HCT116 (cell line): ENCODE data around the gene MYF5.

Experiments used
- ATF3 ChIP-seq: IDR thresholded peaks from 2 replicates; pipeline ENCODE4 v1.6.1; 2012
- EZH2 ChIP-seq: fragments of 200-600 bp; sonication (generic); IDR thresholded peaks from 2 replicates; pipeline ENCODE4 v1.6.1; 2017; ENCODE audit warnings: antibody characterized with exemption, mixed run types
- POLR2A ChIP-seq: IDR thresholded peaks from 2 replicates; pipeline ENCODE4 v1.7.0; 2011; ENCODE audit warnings: borderline replicate concordance; ENCODE audit not compliant: insufficient read depth, insufficient read length; ENCODE audit errors: extremely low read depth
- POLR2AphosphoS5 ChIP-seq: IDR thresholded peaks from 2 replicates; pipeline ENCODE4 v1.6.1; 2011; ENCODE audit warnings: mild to moderate bottlenecking, low read depth, low read length, moderate library complexity
- RAD21 ChIP-seq: IDR thresholded peaks from 2 replicates; pipeline ENCODE4 v1.6.1; 2012; ENCODE audit warnings: low read depth, mild to moderate bottlenecking
- SIN3A ChIP-seq: IDR thresholded peaks from 2 replicates; pipeline ENCODE4 v1.6.1; 2012; ENCODE audit warnings: low read depth
- SRF ChIP-seq: IDR thresholded peaks from 2 replicates; pipeline ENCODE4 v1.6.1; 2012; ENCODE audit warnings: low read depth
- TF ChIP-seq, protein P1 (sequence below), 3 experiments: fragments of 200-600 bp in 1 of 3; sonication (generic) in 1 of 3; IDR thresholded peaks in 2 of 3; conservative IDR thresholded peaks in 1 of 3; 2 replicates each; pipeline ENCODE4 v1.5.1; 2012 to 2017; ENCODE audit warnings: low read depth in 2 of 3, low read length in 2 of 3, antibody characterized with exemption in 1 of 3, borderline replicate concordance in 1 of 3, control low read depth in 1 of 3, mild to moderate bottlenecking in 1 of 3, mixed read lengths in 1 of 3, mixed run types in 1 of 3, moderate library complexity in 1 of 3; ENCODE audit not compliant: insufficient read depth in 1 of 3
- TF ChIP-seq, protein P2 (sequence below): IDR thresholded peaks from 2 replicates; pipeline ENCODE4 v1.6.1; 2012; ENCODE audit warnings: low read depth

DNA sequence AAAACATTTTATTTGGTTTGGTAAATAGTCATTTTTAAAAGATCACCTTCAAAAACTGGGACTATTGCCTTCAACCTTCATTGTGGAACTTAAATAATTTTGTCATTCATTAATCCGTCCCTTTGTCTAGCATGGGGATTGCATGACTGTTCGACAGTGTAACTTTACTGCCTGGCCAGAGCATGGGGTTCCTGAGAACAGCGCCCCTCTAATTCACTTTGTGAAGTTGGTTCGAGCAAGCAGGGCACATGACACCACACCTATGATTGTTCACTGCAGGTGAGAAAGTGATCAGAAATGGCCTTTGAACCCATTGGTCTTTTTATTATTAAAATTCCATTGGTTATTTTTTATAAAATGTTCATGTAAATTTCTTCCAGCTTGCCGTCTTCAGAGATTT is 46.5 kb upstream of the MYF5 start:
- TF ChIP-seq, protein P1, sequence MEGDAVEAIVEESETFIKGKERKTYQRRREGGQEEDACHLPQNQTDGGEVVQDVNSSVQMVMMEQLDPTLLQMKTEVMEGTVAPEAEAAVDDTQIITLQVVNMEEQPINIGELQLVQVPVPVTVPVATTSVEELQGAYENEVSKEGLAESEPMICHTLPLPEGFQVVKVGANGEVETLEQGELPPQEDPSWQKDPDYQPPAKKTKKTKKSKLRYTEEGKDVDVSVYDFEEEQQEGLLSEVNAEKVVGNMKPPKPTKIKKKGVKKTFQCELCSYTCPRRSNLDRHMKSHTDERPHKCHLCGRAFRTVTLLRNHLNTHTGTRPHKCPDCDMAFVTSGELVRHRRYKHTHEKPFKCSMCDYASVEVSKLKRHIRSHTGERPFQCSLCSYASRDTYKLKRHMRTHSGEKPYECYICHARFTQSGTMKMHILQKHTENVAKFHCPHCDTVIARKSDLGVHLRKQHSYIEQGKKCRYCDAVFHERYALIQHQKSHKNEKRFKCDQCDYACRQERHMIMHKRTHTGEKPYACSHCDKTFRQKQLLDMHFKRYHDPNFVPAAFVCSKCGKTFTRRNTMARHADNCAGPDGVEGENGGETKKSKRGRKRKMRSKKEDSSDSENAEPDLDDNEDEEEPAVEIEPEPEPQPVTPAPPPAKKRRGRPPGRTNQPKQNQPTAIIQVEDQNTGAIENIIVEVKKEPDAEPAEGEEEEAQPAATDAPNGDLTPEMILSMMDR (IDR thresholded peaks at IDR 0.05 in 2 of 3, conservative IDR thresholded peaks at IDR 0.05 in 1 of 3; ENCODE audit: borderline replicate concordance in 1 of 3, insufficient read depth in 1 of 3, low read depth in 2 of 3, low read length in 2 of 3), result no peak
- TF ChIP-seq POLR2A, result no peak
- TF ChIP-seq SRF, result no peak
- TF ChIP-seq EZH2, result no peak
- no peak for TF ChIP-seq ATF3
- no peak for TF ChIP-seq SIN3A
- TF ChIP-seq POLR2AphosphoS5, result no peak
- TF ChIP-seq, protein P2, sequence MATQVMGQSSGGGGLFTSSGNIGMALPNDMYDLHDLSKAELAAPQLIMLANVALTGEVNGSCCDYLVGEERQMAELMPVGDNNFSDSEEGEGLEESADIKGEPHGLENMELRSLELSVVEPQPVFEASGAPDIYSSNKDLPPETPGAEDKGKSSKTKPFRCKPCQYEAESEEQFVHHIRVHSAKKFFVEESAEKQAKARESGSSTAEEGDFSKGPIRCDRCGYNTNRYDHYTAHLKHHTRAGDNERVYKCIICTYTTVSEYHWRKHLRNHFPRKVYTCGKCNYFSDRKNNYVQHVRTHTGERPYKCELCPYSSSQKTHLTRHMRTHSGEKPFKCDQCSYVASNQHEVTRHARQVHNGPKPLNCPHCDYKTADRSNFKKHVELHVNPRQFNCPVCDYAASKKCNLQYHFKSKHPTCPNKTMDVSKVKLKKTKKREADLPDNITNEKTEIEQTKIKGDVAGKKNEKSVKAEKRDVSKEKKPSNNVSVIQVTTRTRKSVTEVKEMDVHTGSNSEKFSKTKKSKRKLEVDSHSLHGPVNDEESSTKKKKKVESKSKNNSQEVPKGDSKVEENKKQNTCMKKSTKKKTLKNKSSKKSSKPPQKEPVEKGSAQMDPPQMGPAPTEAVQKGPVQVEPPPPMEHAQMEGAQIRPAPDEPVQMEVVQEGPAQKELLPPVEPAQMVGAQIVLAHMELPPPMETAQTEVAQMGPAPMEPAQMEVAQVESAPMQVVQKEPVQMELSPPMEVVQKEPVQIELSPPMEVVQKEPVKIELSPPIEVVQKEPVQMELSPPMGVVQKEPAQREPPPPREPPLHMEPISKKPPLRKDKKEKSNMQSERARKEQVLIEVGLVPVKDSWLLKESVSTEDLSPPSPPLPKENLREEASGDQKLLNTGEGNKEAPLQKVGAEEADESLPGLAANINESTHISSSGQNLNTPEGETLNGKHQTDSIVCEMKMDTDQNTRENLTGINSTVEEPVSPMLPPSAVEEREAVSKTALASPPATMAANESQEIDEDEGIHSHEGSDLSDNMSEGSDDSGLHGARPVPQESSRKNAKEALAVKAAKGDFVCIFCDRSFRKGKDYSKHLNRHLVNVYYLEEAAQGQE, result no peak
- TF ChIP-seq RAD21, result no peak
